Muscle layer of duodenum (tissue), 2 donors: ENCODE measurements around the gene OPCML.

Experiments used
- H3K27ac ChIP-seq: one replicate; pipeline ENCODE4 v1.7.0; 2013; ENCODE audit warnings: mild to moderate bottlenecking, low read length
- H3K27me3 ChIP-seq: one replicate; pipeline ENCODE4 v1.7.0; 2013; ENCODE audit warnings: low read depth, mild to moderate bottlenecking, control low read depth, low read length
- H3K36me3 ChIP-seq, 2 donors: one replicate each; pipeline ENCODE4 v1.7.0; 2013; ENCODE audit warnings: low read length in 2 of 2, control low read depth in 1 of 2, mild to moderate bottlenecking in 1 of 2; ENCODE audit not compliant: insufficient read depth in 2 of 2, control insufficient read depth in 1 of 2
- H3K4me1 ChIP-seq, 2 donors: one replicate each; pipeline ENCODE4 v1.7.0; 2013; ENCODE audit warnings: low read length in 2 of 2, mild to moderate bottlenecking in 2 of 2, control low read depth in 1 of 2, moderate library complexity in 1 of 2; ENCODE audit not compliant: insufficient read depth in 2 of 2, control insufficient read depth in 1 of 2
- H3K4me3 ChIP-seq, 2 donors: one replicate each; pipeline ENCODE4 v1.7.0; 2013; ENCODE audit warnings: low read length in 2 of 2, low read depth in 1 of 2, mild to moderate bottlenecking in 1 of 2
- H3K9me3 ChIP-seq, 2 donors: one replicate each; pipeline ENCODE4 v1.7.0; 2013; ENCODE audit warnings: low read length in 2 of 2, control low read depth in 1 of 2, mild to moderate bottlenecking in 1 of 2; ENCODE audit not compliant: control insufficient read depth in 1 of 2
- donor health status: healthy.

OPCML gene

GRCh38 chr11:133058501-133058900, 473.8 kb downstream of the OPCML start:
- Histone ChIP-seq H3K27me3 (peaks cover 9% of the 10 kb centered on the region), H3K27ac (no peak overlapping the region), H3K9me3 (no peaks in the 10 kb centered on the region), H3K36me3 (no peaks in the 10 kb centered on the region), H3K4me1 (no peaks in the 10 kb centered on the region), H3K4me3 (no peak overlapping the region)

GRCh38 chr11:133053124-133053776, 479.1 kb downstream of the OPCML start:
- H3K27me3 ChIP-seq, result peaks cover under 1% of the 10 kb centered on the region
- H3K4me3 ChIP-seq, result no peak overlapping the region

GRCh38 chr11:133052537-133052936, 479.8 kb downstream of the OPCML start:
- Histone ChIP-seq H3K36me3 (no peaks in the 10 kb centered on the region), H3K27ac (no peak overlapping the region), H3K4me3 (no peak overlapping the region), H3K9me3 (peaks cover 0 to 3% of the 10 kb centered on the region in 2 donors), H3K27me3 (no peaks in the 10 kb centered on the region), H3K4me1 (peaks cover 0 to 3% of the 10 kb centered on the region in 2 donors)

More at GRCh38 chr11:133053124-133053776, 479.1 kb downstream of the OPCML start:
- no peaks in the 10 kb centered on the region for H3K4me1 ChIP-seq
- no peaks in the 10 kb centered on the region for H3K36me3 ChIP-seq
- H3K27ac ChIP-seq, result no peak overlapping the region
- H3K9me3 ChIP-seq, result peaks cover 0 to 3% of the 10 kb centered on the region in 2 donors

GRCh38 chr11:133049244-133050019, 482.9 kb downstream of the OPCML start:
- Histone ChIP-seq H3K27me3 (no peaks in the 10 kb centered on the region), H3K4me1 (peaks cover 0 to 7% of the 10 kb centered on the region in 2 donors), H3K4me3 (no peak overlapping the region)

GRCh38 chr11:133048270-133048669, 484.0 kb downstream of the OPCML start:
- H3K36me3 ChIP-seq, result no peaks in the 10 kb centered on the region
- peaks cover 0 to 7% of the 10 kb centered on the region in 2 donors for H3K4me1 ChIP-seq
- peaks cover 3% of the 10 kb centered on the region for H3K27me3 ChIP-seq
- H3K4me3 ChIP-seq, result no peak overlapping the region
- no peak overlapping the region for H3K27ac ChIP-seq
- peaks cover 0 to 3% of the 10 kb centered on the region in 2 donors for H3K9me3 ChIP-seq

More at GRCh38 chr11:133049244-133050019, 482.9 kb downstream of the OPCML start:
- Histone ChIP-seq H3K27ac (no peak overlapping the region), H3K9me3 (peaks cover 0 to 3% of the 10 kb centered on the region in 2 donors), H3K36me3 (no peaks in the 10 kb centered on the region)

GRCh38 chr11:133047771-133048115, 484.6 kb downstream of the OPCML start:
- no peak overlapping the region for H3K4me3 ChIP-seq
- H3K4me1 ChIP-seq, result peaks cover 0 to 7% of the 10 kb centered on the region in 2 donors
- H3K36me3 ChIP-seq, result no peaks in the 10 kb centered on the region
- H3K27ac ChIP-seq, result no peak overlapping the region
- H3K9me3 ChIP-seq, result peaks cover 0 to 3% of the 10 kb centered on the region in 2 donors
- peaks cover 7% of the 10 kb centered on the region for H3K27me3 ChIP-seq

GRCh38 chr11:133047036-133047770, 485.1 kb downstream of the OPCML start:
- Histone ChIP-seq H3K27ac (no peak overlapping the region), H3K4me3 (no peak overlapping the region), H3K27me3 (peaks cover 7% of the 10 kb centered on the region), H3K4me1 (peaks cover 0 to 7% of the 10 kb centered on the region in 2 donors), H3K9me3 (peaks cover 0 to 3% of the 10 kb centered on the region in 2 donors), H3K36me3 (no peaks in the 10 kb centered on the region)

GRCh38 chr11:133046252-133046651, 486.0 kb downstream of the OPCML start:
- peaks cover 7% of the 10 kb centered on the region for H3K27me3 ChIP-seq
- H3K27ac ChIP-seq, result no peak overlapping the region
- no peak overlapping the region for H3K4me3 ChIP-seq
- H3K36me3 ChIP-seq, result no peaks in the 10 kb centered on the region
- peaks cover 0 to 7% of the 10 kb centered on the region in 2 donors for H3K4me1 ChIP-seq
- no peaks in the 10 kb centered on the region for H3K9me3 ChIP-seq

- H3K36me3 ChIP-seq, result no peaks in the 10 kb centered on the region
- H3K9me3 ChIP-seq, result no peaks in the 10 kb centered on the region
- H3K4me3 ChIP-seq, result no peak overlapping the region
- peaks cover 7% of the 10 kb centered on the region for H3K27me3 ChIP-seq
- H3K27ac ChIP-seq, result no peak overlapping the region
- peaks cover 0 to under 1% of the 10 kb centered on the region in 2 donors for H3K4me1 ChIP-seq
These were observed 490.1 kb downstream of the OPCML start for GRCh38 chr11:133041928-133042882.

GRCh38 chr11:133041181-133041580, 491.1 kb downstream of the OPCML start:
- H3K4me3 ChIP-seq, result no peak overlapping the region
- no peaks in the 10 kb centered on the region for H3K9me3 ChIP-seq
- H3K4me1 ChIP-seq, result no peaks in the 10 kb centered on the region
- H3K36me3 ChIP-seq, result no peaks in the 10 kb centered on the region
- H3K27me3 ChIP-seq, result peaks cover 7% of the 10 kb centered on the region
- no peak overlapping the region for H3K27ac ChIP-seq
